Thoracic aorta (tissue), 2 donors: ENCODE data around the gene ABHD8. TPM values are rescaled to one million over a fixed set of nuclear protein-coding genes. Genes with fewer than 3 reads are reported as not detected.
"Not testable (repeated sequence)": the region's sequence is repeated elsewhere in the genome, so short reads cannot be mapped to it uniquely, and the experiment has no call there.

Experiments
- ATAC-seq: fragments of 150-250 bp; one replicate; pipeline ENCODE4 v1.8.0; 2017; ENCODE audit warnings: low read depth; ENCODE audit not compliant: insufficient number of reproducible peaks, low FRiP score
- DNase-seq: peaks from one replicate; pipeline ENCODE4 v3.0.0-alpha.2; 2020; ENCODE audit warnings: low spot score
- H3K27ac ChIP-seq, 2 donors: fragments of 200-600 bp; sonication (generic); 1 replicate in 1 of 2; 2 replicates in 1 of 2; pipeline ENCODE4 v1.5.1; 2016; ENCODE audit warnings: mild to moderate bottlenecking in 2 of 2, moderate library complexity in 2 of 2
- H3K27me3 ChIP-seq: fragments of 200-600 bp; sonication (generic); replicated peaks from 2 replicates; pipeline ENCODE4 v1.6.0; 2016; ENCODE audit warnings: mild to moderate bottlenecking; ENCODE audit not compliant: insufficient read depth
- H3K36me3 ChIP-seq: fragments of 200-600 bp; sonication (generic); one replicate; pipeline ENCODE4 v1.5.1; 2016
- H3K4me1 ChIP-seq, 2 donors: fragments of 200-600 bp; sonication (generic); 1 replicate in 1 of 2; 2 replicates in 1 of 2; pipeline versions ENCODE4 v1.5.1 to v1.6.0; 2016; ENCODE audit warnings: low read depth in 2 of 2, mild to moderate bottlenecking in 1 of 2; ENCODE audit not compliant: control insufficient read depth in 1 of 2
- H3K4me3 ChIP-seq: fragments of 200-600 bp; sonication (generic); 2 replicates; pipeline ENCODE4 v1.5.1; 2016; ENCODE audit warnings: mild to moderate bottlenecking
- H3K9me3 ChIP-seq: fragments of 200-600 bp; sonication (generic); 2 replicates; pipeline ENCODE4 v1.5.1; 2016
- CTCF ChIP-seq: fragments of 200-600 bp; sonication (generic); IDR thresholded peaks from one replicate; pipeline ENCODE4 v1.5.1; 2019; ENCODE audit warnings: antibody characterized with exemption
- total RNA-seq, 2 donors: library from RNA; depleted of rRNA; stranded (reverse); fragments of >200 nt; gene quantifications; one replicate each; pipeline versions ENCODE4 v1.1.0 to v1.2.3, GENCODE V29; 2016

ABHD8 gene
- total RNA-seq, 2 donors from 2014 or later: 9.8 to 24.0 TPM

DNA sequence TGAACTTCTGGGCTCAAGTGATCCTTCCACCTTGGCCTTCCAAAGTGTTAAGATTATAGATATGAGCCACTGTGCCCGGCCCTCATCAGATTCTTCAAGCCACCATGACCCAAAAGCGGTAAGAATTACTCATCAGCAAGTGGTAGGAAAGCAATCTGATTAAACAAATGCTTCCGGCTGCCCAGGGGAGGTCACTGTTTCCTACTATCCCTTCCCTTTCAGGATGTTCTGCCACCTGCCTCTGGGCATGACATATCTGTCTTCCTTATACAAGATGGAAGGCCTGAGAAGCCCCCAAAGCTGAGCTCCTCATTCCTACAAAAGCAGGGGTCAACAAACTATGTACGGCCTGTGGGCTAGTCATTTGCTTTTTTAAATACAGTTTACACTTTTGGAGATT is 7.0 kb downstream of the ABHD8 start:
- H3K4me3 ChIP-seq: no peak overlapping the region
- H3K4me1 ChIP-seq: peaks cover 0 to 5% of the 10 kb centered on the region in 2 donors
- TF ChIP-seq CTCF: no peak
- H3K36me3 ChIP-seq: peaks cover 4% of the 10 kb centered on the region
- no peaks in the 10 kb centered on the region for H3K9me3 ChIP-seq
- H3K27ac ChIP-seq: no peak overlapping the region
- no peak for DNase-seq
- H3K27me3 ChIP-seq: no peaks in the 10 kb centered on the region
- no peak for ATAC-seq

DNA sequence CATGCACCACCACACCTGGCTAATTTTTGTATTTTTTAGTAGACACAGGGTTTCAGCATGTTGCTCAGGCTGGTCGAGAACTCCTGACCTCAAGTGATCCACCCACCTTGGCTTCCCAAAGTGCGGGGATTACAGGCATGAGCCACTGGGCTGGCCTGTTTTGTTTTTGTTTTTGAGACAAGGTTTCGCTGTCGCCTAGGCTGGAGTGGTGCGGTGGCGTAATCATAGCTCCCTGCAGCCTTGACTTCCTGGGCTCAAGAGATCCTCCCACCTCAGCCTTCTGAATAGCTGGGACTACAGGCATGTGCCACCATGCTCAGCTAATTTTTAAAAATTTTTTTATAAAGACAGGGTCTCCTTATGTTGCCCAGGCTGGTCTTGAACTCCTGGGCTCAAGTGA is 7.7 kb downstream of the ABHD8 start:
- not testable (repeated sequence) for ATAC-seq, H3K27ac ChIP-seq, H3K27me3 ChIP-seq, DNase-seq, H3K4me3 ChIP-seq, H3K36me3 ChIP-seq, H3K4me1 ChIP-seq, H3K9me3 ChIP-seq

GRCh38 chr19:17294051-17294891 is 9.0 kb downstream of the ABHD8 start:
- ATAC-seq (no peak), DNase-seq (no peak)

GRCh38 chr19:17293605-17294004 is 9.6 kb downstream of the ABHD8 start:
- H3K4me3 ChIP-seq: no peak overlapping the region
- H3K36me3 ChIP-seq: no peaks in the 10 kb centered on the region
- no peak for TF ChIP-seq CTCF
- no peaks in the 10 kb centered on the region for H3K27me3 ChIP-seq
- no peaks in the 10 kb centered on the region for H3K9me3 ChIP-seq
- DNase-seq (no peak), ATAC-seq (no peak)
- H3K27ac ChIP-seq: no peak overlapping the region
- peaks cover 0 to 5% of the 10 kb centered on the region in 2 donors for H3K4me1 ChIP-seq

More at GRCh38 chr19:17294051-17294891, 9.0 kb downstream of the ABHD8 start:
- Histone ChIP-seq H3K27ac (no peak overlapping the region), H3K4me1 (peaks cover 0 to 5% of the 10 kb centered on the region in 2 donors), H3K27me3 (no peaks in the 10 kb centered on the region), H3K4me3 (no peak overlapping the region), H3K9me3 (no peaks in the 10 kb centered on the region), H3K36me3 (no peaks in the 10 kb centered on the region)
- no peak for TF ChIP-seq CTCF

- no peaks in the 10 kb centered on the region for H3K36me3 ChIP-seq
- peaks cover 0 to 5% of the 10 kb centered on the region in 2 donors for H3K4me1 ChIP-seq
- H3K27me3 ChIP-seq: no peaks in the 10 kb centered on the region
- no peak for DNase-seq
- TF ChIP-seq CTCF: peak; percentile 56
- peak overlapping the region; percentile 51 to 59 for H3K27ac ChIP-seq
- peak; percentile 72 for ATAC-seq
- no peaks in the 10 kb centered on the region for H3K9me3 ChIP-seq
- H3K4me3 ChIP-seq: peak overlapping the region; percentile 82
Measured at GRCh38 chr19:17292301-17293074, 10.7 kb downstream of the ABHD8 start.
